Fibroblast of lung (primary cell): ENCODE data around the gene BICRA.

Experiments
- EZH2 ChIP-seq: IDR thresholded peaks from 2 replicates; pipeline ENCODE4 v1.5.1; 2012; ENCODE audit warnings: low read length, control low read depth, mild to moderate bottlenecking; ENCODE audit errors: missing control alignments
- TF ChIP-seq, protein P1 (sequence below), 2 donors: IDR thresholded peaks in 1 of 2; conservative IDR thresholded peaks in 1 of 2; 1 replicate in 1 of 2; 2 replicates in 1 of 2; pipeline ENCODE4 v1.5.1; 2011 to 2012; ENCODE audit warnings: low read length in 2 of 2, control low read depth in 1 of 2, inconsistent platforms in 1 of 2, low read depth in 1 of 2, mild to moderate bottlenecking in 1 of 2

GRCh38 chr19:47681936-47682335 is 73.0 kb downstream of the BICRA start:
- TF ChIP-seq, protein P1, sequence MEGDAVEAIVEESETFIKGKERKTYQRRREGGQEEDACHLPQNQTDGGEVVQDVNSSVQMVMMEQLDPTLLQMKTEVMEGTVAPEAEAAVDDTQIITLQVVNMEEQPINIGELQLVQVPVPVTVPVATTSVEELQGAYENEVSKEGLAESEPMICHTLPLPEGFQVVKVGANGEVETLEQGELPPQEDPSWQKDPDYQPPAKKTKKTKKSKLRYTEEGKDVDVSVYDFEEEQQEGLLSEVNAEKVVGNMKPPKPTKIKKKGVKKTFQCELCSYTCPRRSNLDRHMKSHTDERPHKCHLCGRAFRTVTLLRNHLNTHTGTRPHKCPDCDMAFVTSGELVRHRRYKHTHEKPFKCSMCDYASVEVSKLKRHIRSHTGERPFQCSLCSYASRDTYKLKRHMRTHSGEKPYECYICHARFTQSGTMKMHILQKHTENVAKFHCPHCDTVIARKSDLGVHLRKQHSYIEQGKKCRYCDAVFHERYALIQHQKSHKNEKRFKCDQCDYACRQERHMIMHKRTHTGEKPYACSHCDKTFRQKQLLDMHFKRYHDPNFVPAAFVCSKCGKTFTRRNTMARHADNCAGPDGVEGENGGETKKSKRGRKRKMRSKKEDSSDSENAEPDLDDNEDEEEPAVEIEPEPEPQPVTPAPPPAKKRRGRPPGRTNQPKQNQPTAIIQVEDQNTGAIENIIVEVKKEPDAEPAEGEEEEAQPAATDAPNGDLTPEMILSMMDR (conservative IDR thresholded peaks at IDR 0.05 in 1 of 2, IDR thresholded peaks at IDR 0.05 in 1 of 2; ENCODE audit: low read depth in 1 of 2, low read length in 2 of 2) = no peak
- no peak for TF ChIP-seq EZH2
